H9 (cell line): ENCODE data around the gene PRKACB. TPM values are rescaled to one million over a fixed set of nuclear protein-coding genes. Genes with fewer than 3 reads are reported as not detected.

Source experiments
- DNase-seq: peaks from one replicate; pipeline ENCODE4 v3.0.0-alpha.2; 2017
- H2AFZ ChIP-seq: one replicate; pipeline ENCODE4 v1.6.1; 2013; ENCODE audit warnings: mild to moderate bottlenecking, low read length, control low read depth, moderate library complexity
- H2AK5ac ChIP-seq: 2 replicates; pipeline ENCODE4 v1.6.1; 2013; ENCODE audit warnings: low read length, control low read depth, mixed read lengths; ENCODE audit not compliant: insufficient read length
- H2BK120ac ChIP-seq: one replicate; pipeline ENCODE4 v1.6.1; 2013; ENCODE audit warnings: low read depth, mild to moderate bottlenecking, low read length, control low read depth, inconsistent platforms; ENCODE audit not compliant: poor library complexity, severe bottlenecking
- H2BK12ac ChIP-seq: 2 replicates; pipeline ENCODE4 v1.6.1; 2013; ENCODE audit warnings: low read length, control low read depth, mixed read lengths, low read depth; ENCODE audit not compliant: insufficient read length
- H2BK15ac ChIP-seq: 2 replicates; pipeline ENCODE4 v1.6.1; 2013; ENCODE audit warnings: low read depth, low read length, control low read depth
- H2BK20ac ChIP-seq: one replicate; pipeline ENCODE4 v1.6.1; 2013; ENCODE audit warnings: low read depth, mild to moderate bottlenecking, low read length, control low read depth, inconsistent platforms; ENCODE audit not compliant: poor library complexity, severe bottlenecking
- H2BK5ac ChIP-seq: 2 replicates; pipeline ENCODE4 v1.6.1; 2013; ENCODE audit warnings: low read length, control low read depth, mixed read lengths; ENCODE audit not compliant: insufficient read length
- H3K14ac ChIP-seq: 2 replicates; pipeline ENCODE4 v1.6.1; 2013; ENCODE audit warnings: low read length, control low read depth; ENCODE audit not compliant: insufficient read depth
- H3K18ac ChIP-seq: 2 replicates; pipeline ENCODE4 v1.6.1; 2013; ENCODE audit warnings: low read depth, mild to moderate bottlenecking, mixed read lengths, low read length, control low read depth; ENCODE audit not compliant: insufficient read length
- H3K23ac ChIP-seq: 2 replicates; pipeline ENCODE4 v1.6.1; 2013; ENCODE audit warnings: low read length, control low read depth, mixed read lengths, low read depth; ENCODE audit not compliant: insufficient read length
- H3K23me2 ChIP-seq: 2 replicates; pipeline ENCODE4 v1.6.1; 2013; ENCODE audit warnings: low read depth, mild to moderate bottlenecking, mixed read lengths, low read length, control low read depth; ENCODE audit not compliant: insufficient read length, poor library complexity, severe bottlenecking
- H3K27ac ChIP-seq: 2 replicates; pipeline ENCODE4 v1.5.1; 2013; ENCODE audit warnings: low read length, control low read depth, mixed read lengths, low read depth; ENCODE audit not compliant: insufficient read length
- H3K27me3 ChIP-seq: 2 replicates; pipeline ENCODE4 v1.6.1; 2013; ENCODE audit warnings: low read length, control low read depth, inconsistent platforms; ENCODE audit not compliant: insufficient read depth
- H3K4ac ChIP-seq: 2 replicates; pipeline ENCODE4 v1.6.1; 2013; ENCODE audit warnings: low read depth, mild to moderate bottlenecking, control low read depth, inconsistent platforms, low read length, moderate library complexity
- H3K4me1 ChIP-seq: 2 replicates; pipeline ENCODE4 v1.6.1; 2013; ENCODE audit warnings: low read length, control low read depth, inconsistent platforms; ENCODE audit not compliant: insufficient read depth
- H3K4me2 ChIP-seq: 2 replicates; pipeline ENCODE4 v1.6.1; 2013; ENCODE audit warnings: low read length, control low read depth, mixed read lengths; ENCODE audit not compliant: insufficient read length, insufficient read depth
- H3K56ac ChIP-seq: 2 replicates; pipeline ENCODE4 v1.6.1; 2013; ENCODE audit warnings: low read depth, mild to moderate bottlenecking, mixed read lengths, low read length, control low read depth; ENCODE audit not compliant: insufficient read length
- H3K79me1 ChIP-seq: 2 replicates; pipeline ENCODE4 v1.6.1; 2013; ENCODE audit warnings: low read depth, mild to moderate bottlenecking, moderate library complexity, low read length, control low read depth, inconsistent platforms; ENCODE audit not compliant: insufficient read depth, poor library complexity, severe bottlenecking
- H3K79me2 ChIP-seq: 2 replicates; pipeline ENCODE4 v1.6.1; 2013; ENCODE audit warnings: low read length, control low read depth, inconsistent platforms; ENCODE audit not compliant: insufficient read depth
- H3K9ac ChIP-seq: 2 replicates; pipeline ENCODE4 v1.6.1; 2013; ENCODE audit warnings: low read length, control low read depth, mixed read lengths; ENCODE audit not compliant: insufficient read length; ENCODE audit errors: extremely low read depth
- H3K9me3 ChIP-seq: one replicate; pipeline ENCODE4 v1.6.1; 2013; ENCODE audit warnings: low read depth, low read length, inconsistent platforms; ENCODE audit not compliant: control insufficient read depth
- H3T11ph ChIP-seq: one replicate; pipeline ENCODE4 v1.6.1; 2013; ENCODE audit warnings: mild to moderate bottlenecking, low read length, control low read depth, inconsistent platforms
- H4K20me1 ChIP-seq: one replicate; pipeline ENCODE4 v1.6.1; 2013; ENCODE audit not compliant: control insufficient read depth, insufficient read length, insufficient read depth
- H4K5ac ChIP-seq: 2 replicates; pipeline ENCODE4 v1.6.1; 2013; ENCODE audit warnings: low read depth, mild to moderate bottlenecking, mixed read lengths, low read length, control low read depth; ENCODE audit not compliant: insufficient read length
- H4K8ac ChIP-seq: replicated peaks from 2 replicates; pipeline ENCODE4 v1.6.1; 2013; ENCODE audit warnings: low read length, control low read depth, mixed read lengths, low read depth; ENCODE audit not compliant: insufficient read length
- H4K91ac ChIP-seq: 2 replicates; pipeline ENCODE4 v1.6.1; 2013; ENCODE audit warnings: low read depth, mild to moderate bottlenecking, moderate library complexity, mixed read lengths, low read length, control low read depth; ENCODE audit not compliant: insufficient read length
- H3K27ac Mint-ChIP-seq, 3 experiments: 2 replicates in 2 of 3; 3 replicates in 1 of 3; pipeline ENCODE4 v1.8.0; 2020 to 2021; ENCODE audit warnings: mixed read lengths in 3 of 3, mild to moderate bottlenecking in 1 of 3, moderate library complexity in 1 of 3
- H3K27me3 Mint-ChIP-seq: 2 replicates; pipeline ENCODE4 v1.8.0; 2021; ENCODE audit warnings: low read depth, mild to moderate bottlenecking, moderate library complexity, mixed read lengths
- H3K36me3 Mint-ChIP-seq, 3 experiments: 2 replicates in 2 of 3; 3 replicates in 1 of 3; pipeline ENCODE4 v1.8.0; 2020 to 2021; ENCODE audit warnings: low read depth in 3 of 3, mixed read lengths in 3 of 3; ENCODE audit not compliant: insufficient read depth in 1 of 3
- H3K4me1 Mint-ChIP-seq, 2 experiments: 2 replicates each; pipeline ENCODE4 v1.8.0; 2020; ENCODE audit warnings: mixed read lengths in 2 of 2
- H3K4me3 Mint-ChIP-seq, 2 experiments: 2 replicates in 1 of 2; 3 replicates in 1 of 2; pipeline ENCODE4 v1.8.0; 2020 to 2021; ENCODE audit warnings: mild to moderate bottlenecking in 2 of 2, mixed read lengths in 2 of 2, moderate library complexity in 1 of 2
- H3K9me3 Mint-ChIP-seq, 2 experiments: 2 replicates in 1 of 2; 3 replicates in 1 of 2; pipeline ENCODE4 v1.8.0; 2020; ENCODE audit warnings: mild to moderate bottlenecking in 2 of 2, mixed read lengths in 2 of 2, moderate library complexity in 1 of 2
- WGBS: extraction: QIAGEN DNeasy Blood & Tissue Kit; methylation state at CpG from one replicate; pipeline ENCODE4 v1.1.7; 2013; ENCODE audit warnings: missing lambda C conversion rate, low lambda C conversion rate, mixed read lengths; ENCODE audit not compliant: insufficient read length; ENCODE audit errors: extremely low coverage; 5-methylcytosine and 5-hydroxymethylcytosine counted together
- total RNA-seq: library from RNA; stranded (reverse); gene quantifications from 2 replicates; pipeline ENCODE4 v1.2.1, GENCODE V29; 2021
- TF ChIP-seq, protein P1 (sequence below): fragments of 200-600 bp; sonication (generic); conservative IDR thresholded peaks from 3 replicates; pipeline ENCODE4 v1.8.0; 2021; ENCODE audit warnings: antibody characterized with exemption, mild to moderate bottlenecking

Gene PRKACB
- total RNA-seq, 1 experiment from 2014 or later, result 20.7 TPM

DNA sequence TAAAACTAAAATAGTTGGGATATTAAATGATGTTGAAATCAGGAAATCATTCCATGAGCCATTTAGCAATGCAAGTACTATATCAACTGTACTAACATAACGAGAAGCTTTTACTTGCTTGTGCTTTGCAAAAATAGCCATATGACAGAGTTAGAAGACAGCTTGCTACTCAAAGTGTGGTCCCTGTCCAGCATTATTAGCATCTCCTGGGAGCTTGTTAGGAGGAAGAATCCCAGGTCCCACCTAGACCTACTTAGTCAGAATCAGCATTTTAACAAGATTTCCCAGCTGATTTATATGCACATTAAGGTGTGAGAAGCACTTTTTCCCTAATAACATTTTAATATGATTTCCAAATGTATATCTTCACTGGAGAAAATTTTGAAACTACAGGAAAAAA, 4.7 kb downstream of the PRKACB start:
- Histone ChIP-seq H3K4ac (no peak overlapping the region), H3K79me1 (no peaks in the 10 kb centered on the region), H3K14ac (no peak overlapping the region), H2BK15ac (no peak overlapping the region), H2BK12ac (no peak overlapping the region), H3K18ac (no peak overlapping the region), H3K4me1 (no peaks in the 10 kb centered on the region), H2AK5ac (no peak overlapping the region), H3K27ac (no peak overlapping the region), H3K9me3 (no peaks in the 10 kb centered on the region), H4K8ac (no peak overlapping the region), H3T11ph (no peak overlapping the region), H2BK20ac (no peak overlapping the region), H3K79me2 (no peaks in the 10 kb centered on the region), H3K9ac (no peak overlapping the region), H4K20me1 (no peaks in the 10 kb centered on the region), H3K23me2 (no peaks in the 10 kb centered on the region), H3K4me2 (no peak overlapping the region), H4K91ac (no peak overlapping the region), H3K27me3 (no peaks in the 10 kb centered on the region), H2BK120ac (no peak overlapping the region), H3K23ac (no peak overlapping the region), H3K56ac (no peak overlapping the region), H4K5ac (no peak overlapping the region), H2BK5ac (no peak overlapping the region), H2AFZ (no peak overlapping the region)
- no peaks in the 10 kb centered on the region for H3K4me1 Mint-ChIP-seq
- TF ChIP-seq, protein P1, sequence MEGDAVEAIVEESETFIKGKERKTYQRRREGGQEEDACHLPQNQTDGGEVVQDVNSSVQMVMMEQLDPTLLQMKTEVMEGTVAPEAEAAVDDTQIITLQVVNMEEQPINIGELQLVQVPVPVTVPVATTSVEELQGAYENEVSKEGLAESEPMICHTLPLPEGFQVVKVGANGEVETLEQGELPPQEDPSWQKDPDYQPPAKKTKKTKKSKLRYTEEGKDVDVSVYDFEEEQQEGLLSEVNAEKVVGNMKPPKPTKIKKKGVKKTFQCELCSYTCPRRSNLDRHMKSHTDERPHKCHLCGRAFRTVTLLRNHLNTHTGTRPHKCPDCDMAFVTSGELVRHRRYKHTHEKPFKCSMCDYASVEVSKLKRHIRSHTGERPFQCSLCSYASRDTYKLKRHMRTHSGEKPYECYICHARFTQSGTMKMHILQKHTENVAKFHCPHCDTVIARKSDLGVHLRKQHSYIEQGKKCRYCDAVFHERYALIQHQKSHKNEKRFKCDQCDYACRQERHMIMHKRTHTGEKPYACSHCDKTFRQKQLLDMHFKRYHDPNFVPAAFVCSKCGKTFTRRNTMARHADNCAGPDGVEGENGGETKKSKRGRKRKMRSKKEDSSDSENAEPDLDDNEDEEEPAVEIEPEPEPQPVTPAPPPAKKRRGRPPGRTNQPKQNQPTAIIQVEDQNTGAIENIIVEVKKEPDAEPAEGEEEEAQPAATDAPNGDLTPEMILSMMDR, result no peak
- no peak for DNase-seq
- no peak overlapping the region for H3K4me3 Mint-ChIP-seq
- no peaks in the 10 kb centered on the region for H3K27me3 Mint-ChIP-seq
- no peaks in the 10 kb centered on the region for H3K9me3 Mint-ChIP-seq
- H3K27ac Mint-ChIP-seq, result no peak overlapping the region
- 0 out of 7 replicates have a peak, but pooled peaks cover 0 to 2% (median 0%) of the 10 kb centered on the region in 3 experiments for H3K36me3 Mint-ChIP-seq
- no CpG with 5 or more reads among the region's 1 CpG for WGBS
